ENCODE results near the gene MAGT1. TPM values are rescaled to one million over a fixed set of nuclear protein-coding genes. Genes with fewer than 3 reads are reported as not detected.
"Not testable (repeated sequence)": the region's sequence is repeated elsewhere in the genome, so short reads cannot be mapped to it uniquely, and the experiment has no call there.

MAGT1 gene
- total RNA-seq, 2 experiments from 2014 or later: 25.3 to 38.7 TPM

GRCh38 chrX:77875372-77875771 lies 19.9 kb downstream of the MAGT1 start:
- peaks cover 43% of the 10 kb centered on the region for H3K36me3 ChIP-seq (ENCODE audit: insufficient read depth, low read length)
- no peak overlapping the region for H3K4me3 ChIP-seq (ENCODE audit: low read depth, low read length, poor library complexity, severe bottlenecking)
- intact Hi-C loops (cut with micrococcal nuclease; ENCODE audit: unreplicated experiment): no loop called here
- TF ChIP-seq CTCF (conservative IDR thresholded peaks at IDR 0.05; ENCODE audit: low read length) (no peak), EZH2phosphoT487 (IDR thresholded peaks at IDR 0.05; ENCODE audit: borderline replicate concordance, low read depth, low read length) (no peak)
- no peak for DNase-seq (ENCODE audit: low spot score)
- no TSS peak for BruUV-seq (replicated peaks)
- H3K27ac ChIP-seq (ENCODE audit: low read depth, low read length, poor library complexity, severe bottlenecking): no peak overlapping the region
- H3K9me3 ChIP-seq (ENCODE audit: low read length): no peaks in the 10 kb centered on the region
- no peak overlapping the region for H3K4me2 ChIP-seq (ENCODE audit: low read length)
- CTCF ChIA-PET (ENCODE audit: unreplicated experiment): no interaction called here
- no peaks in the 10 kb centered on the region for H3K9me2 ChIP-seq (ENCODE audit: insufficient read depth, low read length)
- no peaks in the 10 kb centered on the region for H3K4me1 ChIP-seq (ENCODE audit: insufficient read depth, low read length, poor library complexity, severe bottlenecking)
- no peaks in the 10 kb centered on the region for H4K20me1 ChIP-seq (ENCODE audit: insufficient read depth, low read length)
- H2AFZ ChIP-seq (ENCODE audit: low read length): no peak overlapping the region
- POLR2A ChIA-PET: no interaction called here
- no peaks in the 10 kb centered on the region for H3K79me2 ChIP-seq (ENCODE audit: insufficient read depth, low read depth, low read length)

- H4K20me1 ChIP-seq (ENCODE audit: insufficient read depth, low read length); DNase-seq (ENCODE audit: low spot score); H3K27ac ChIP-seq (ENCODE audit: low read depth, low read length, poor library complexity, severe bottlenecking); BruUV-seq (replicated peaks); H3K79me2 ChIP-seq (ENCODE audit: insufficient read depth, low read depth, low read length); H3K4me3 ChIP-seq (ENCODE audit: low read depth, low read length, poor library complexity, severe bottlenecking); H3K36me3 ChIP-seq (ENCODE audit: insufficient read depth, low read length); H3K4me1 ChIP-seq (ENCODE audit: insufficient read depth, low read length, poor library complexity, severe bottlenecking); H3K9me2 ChIP-seq (ENCODE audit: insufficient read depth, low read length); H2AFZ ChIP-seq (ENCODE audit: low read length); H3K9me3 ChIP-seq (ENCODE audit: low read length); POLR2A ChIA-PET; H3K4me2 ChIP-seq (ENCODE audit: low read length); intact Hi-C loops (cut with micrococcal nuclease; ENCODE audit: unreplicated experiment); CTCF ChIA-PET (ENCODE audit: unreplicated experiment): not testable (repeated sequence)
Measured at GRCh38 chrX:77831544-77831943, 63.7 kb downstream of the MAGT1 start.

GRCh38 chrX:77821989-77822388 lies 73.2 kb downstream of the MAGT1 start:
- H3K4me1 ChIP-seq (ENCODE audit: insufficient read depth, low read length, poor library complexity, severe bottlenecking); H3K9me2 ChIP-seq (ENCODE audit: insufficient read depth, low read length); H3K4me2 ChIP-seq (ENCODE audit: low read length); H3K27ac ChIP-seq (ENCODE audit: low read depth, low read length, poor library complexity, severe bottlenecking); H3K9me3 ChIP-seq (ENCODE audit: low read length); BruUV-seq (replicated peaks); H4K20me1 ChIP-seq (ENCODE audit: insufficient read depth, low read length); POLR2A ChIA-PET; H3K36me3 ChIP-seq (ENCODE audit: insufficient read depth, low read length); DNase-seq (ENCODE audit: low spot score); H2AFZ ChIP-seq (ENCODE audit: low read length); H3K79me2 ChIP-seq (ENCODE audit: insufficient read depth, low read depth, low read length); CTCF ChIA-PET (ENCODE audit: unreplicated experiment); intact Hi-C loops (cut with micrococcal nuclease; ENCODE audit: unreplicated experiment); H3K4me3 ChIP-seq (ENCODE audit: low read depth, low read length, poor library complexity, severe bottlenecking): not testable (repeated sequence)

- Histone ChIP-seq H3K9me3 (ENCODE audit: low read length) (no peaks in the 10 kb centered on the region), H2AFZ (ENCODE audit: low read length) (no peak overlapping the region), H3K36me3 (ENCODE audit: insufficient read depth, low read length) (peaks cover 8% of the 10 kb centered on the region; the same call in 1 of the 2 replicates), H3K27ac (ENCODE audit: low read depth, low read length, poor library complexity, severe bottlenecking) (no peak overlapping the region), H3K4me3 (ENCODE audit: low read depth, low read length, poor library complexity, severe bottlenecking) (no peak overlapping the region), H3K79me2 (ENCODE audit: insufficient read depth, low read depth, low read length) (no peaks in the 10 kb centered on the region), H4K20me1 (ENCODE audit: insufficient read depth, low read length) (no peaks in the 10 kb centered on the region), H3K4me1 (ENCODE audit: insufficient read depth, low read length, poor library complexity, severe bottlenecking) (no peaks in the 10 kb centered on the region), H3K9me2 (ENCODE audit: insufficient read depth, low read length) (no peaks in the 10 kb centered on the region), H3K4me2 (ENCODE audit: low read length) (no peak overlapping the region)
- TF ChIP-seq CTCF (conservative IDR thresholded peaks at IDR 0.05; ENCODE audit: low read length): no peak
- no peak for TF ChIP-seq EZH2phosphoT487 (IDR thresholded peaks at IDR 0.05; ENCODE audit: borderline replicate concordance, low read depth, low read length)
- DNase-seq (ENCODE audit: low spot score): no peak
- ChIA-PET POLR2A (no interaction called here), CTCF (ENCODE audit: unreplicated experiment) (no interaction called here)
- intact Hi-C loops (cut with micrococcal nuclease; ENCODE audit: unreplicated experiment): no loop called here
- BruUV-seq (replicated peaks): no TSS peak
Measured at GRCh38 chrX:77820091-77820727, 75.0 kb downstream of the MAGT1 start.
